SU-DHL-6 (cell line): Measurements from ENCODE around the gene SLC13A4.

Experiments used
- CTCF ChIP-seq: fragments of 200-600 bp; sonication (generic); IDR thresholded peaks from one replicate; pipeline ENCODE4 v1.5.1; 2017; ENCODE audit warnings: antibody characterized with exemption, mild to moderate bottlenecking, low read length, moderate library complexity; ENCODE audit not compliant: insufficient read depth, poor library complexity, severe bottlenecking
- EZH2phosphoT487 ChIP-seq: fragments of 200-600 bp; sonication (generic), shearing (Covaris generic); conservative IDR thresholded peaks from 2 replicates; pipeline ENCODE4 v1.6.1; 2018; ENCODE audit warnings: mild to moderate bottlenecking, antibody characterized with exemption, low read length, moderate library complexity, mixed read lengths

- TF ChIP-seq CTCF: no peak
- TF ChIP-seq EZH2phosphoT487: no peak
These were observed 16.1 kb upstream of the SLC13A4 start for GRCh38 chr7:135743907-135744731.
